HCT116 (cell line): Measurements from ENCODE around the gene DNM2. TPM values are rescaled to one million over a fixed set of nuclear protein-coding genes. Genes with fewer than 3 reads are reported as not detected.

ENCODE experiments used
- ATAC-seq: fragments of 200-7000 bp; cut with Tn5 transposase; 2 replicates; pipeline ENCODE4 v1.9.1; 2020; ENCODE audit warnings: mild to moderate bottlenecking, moderate library complexity
- BruUV-seq: library from RNA; stranded (reverse); fragments of 400-500 nt; replicated peaks from 2 replicates; lab custom pipeline; 2021; lab: Mats Ljungman, UMichigan
- CTCF ChIA-PET: fragments of 300-600 bp; sonication (Branson Sonifier 250); formaldehyde crosslinking; loops from one replicate; lab custom pipeline; 2021; ENCODE audit warnings: antibody characterized with exemption; lab: Charles Lee
- POLR2A ChIA-PET: fragments of 300-600, 350-600 bp; sonication (Branson Sonifier 250); formaldehyde crosslinking; loops from one replicate; lab custom pipeline; 2021; ENCODE audit warnings: antibody characterized with exemption; lab: Charles Lee
- RAD21 ChIA-PET, 2 experiments: fragments of 300-600 bp; sonication (Branson Sonifier 250); formaldehyde crosslinking; loops; one replicate each; lab custom pipeline; 2023; ENCODE audit warnings: low total read pairs in 2 of 2; ENCODE audit not compliant: uncharacterized antibody in 2 of 2, unreplicated experiment in 2 of 2, low non-redundant PET in 1 of 2; lab: Charles Lee
- DNase-seq: peaks from one replicate; pipeline ENCODE4 v3.0.0-alpha.2; 2010; ENCODE audit warnings: low read depth, low spot score
- H2AFZ ChIP-seq: fragments of 200-600 bp; shearing (Covaris generic), sonication (generic); 2 replicates; pipeline ENCODE4 v1.6.1; 2017; ENCODE audit warnings: low read depth, mixed run types, mixed read lengths, antibody characterized with exemption, low read length; ENCODE audit not compliant: poor library complexity, severe bottlenecking
- H3K27ac ChIP-seq: 2 replicates; pipeline ENCODE4 v1.5.1; 2012; ENCODE audit warnings: low read depth, low read length
- H3K27me3 ChIP-seq: fragments of 200-600 bp; sonication (generic); 2 replicates; pipeline ENCODE4 v1.6.1; 2016; ENCODE audit warnings: mixed run types, low read length, mixed read lengths; ENCODE audit not compliant: insufficient read depth
- H3K36me3 ChIP-seq, 2 experiments: fragments of 200-500 bp in 1 of 2; fragments of 200-600 bp in 1 of 2; sonication (Bioruptor generic) in 1 of 2; sonication (generic) in 1 of 2; 2 replicates each; pipeline versions ENCODE4 v1.5.1 to v1.6.1; 2014 to 2016; ENCODE audit warnings: low read length in 2 of 2, inconsistent platforms in 1 of 2, mixed read lengths in 1 of 2, mixed run types in 1 of 2; ENCODE audit not compliant: insufficient read depth in 2 of 2, control insufficient read depth in 1 of 2
- H3K4me1 ChIP-seq, 2 experiments: fragments of 200-600 bp in 1 of 2; sonication (generic) in 1 of 2; 2 replicates each; pipeline versions ENCODE4 v1.5.1 to v1.6.1; 2012 to 2017; ENCODE audit warnings: low read length in 2 of 2, inconsistent platforms in 1 of 2, mild to moderate bottlenecking in 1 of 2, mixed read lengths in 1 of 2, mixed run types in 1 of 2, moderate library complexity in 1 of 2; ENCODE audit not compliant: insufficient read depth in 2 of 2, control insufficient read depth in 1 of 2
- H3K4me2 ChIP-seq: fragments of 200-600 bp; sonication (generic); 2 replicates; pipeline ENCODE4 v1.6.1; 2017; ENCODE audit warnings: mixed run types, low read length, mixed read lengths
- H3K4me3 ChIP-seq, 2 experiments: fragments of 200-600 bp in 1 of 2; sonication (generic) in 1 of 2; replicated peaks in 1 of 2; 2 replicates each; pipeline ENCODE4 v1.5.1; 2011 to 2016; ENCODE audit warnings: low read length in 2 of 2, control low read depth in 1 of 2, low read depth in 1 of 2, mild to moderate bottlenecking in 1 of 2, mixed read lengths in 1 of 2, mixed run types in 1 of 2
- H3K79me2 ChIP-seq: fragments of 200-600 bp; sonication (generic); 2 replicates; pipeline ENCODE4 v1.6.1; 2017; ENCODE audit warnings: mild to moderate bottlenecking, mixed run types, low read length, moderate library complexity, mixed read lengths; ENCODE audit not compliant: insufficient read depth
- H3K9ac ChIP-seq: fragments of 200-600 bp; sonication (generic); 2 replicates; pipeline ENCODE4 v1.6.1; 2016; ENCODE audit warnings: low read length, mixed read lengths
- H3K9me2 ChIP-seq: fragments of 200-600 bp; sonication (generic), shearing (Covaris generic); 2 replicates; pipeline ENCODE4 v1.6.1; 2017; ENCODE audit warnings: mixed run types, mild to moderate bottlenecking, moderate library complexity; ENCODE audit not compliant: insufficient read depth
- H3K9me3 ChIP-seq, 2 experiments: fragments of 200-500 bp in 1 of 2; fragments of 200-600 bp in 1 of 2; sonication (Bioruptor generic) in 1 of 2; sonication (generic) in 1 of 2; 2 replicates each; pipeline ENCODE4 v1.6.1; 2014 to 2017; ENCODE audit warnings: low read length in 2 of 2, mixed read lengths in 2 of 2, inconsistent platforms in 1 of 2, low read depth in 1 of 2, mild to moderate bottlenecking in 1 of 2, mixed run types in 1 of 2, moderate library complexity in 1 of 2; ENCODE audit not compliant: control insufficient read depth in 1 of 2, insufficient read depth in 1 of 2
- H4K20me1 ChIP-seq: fragments of 200-600 bp; sonication (generic), shearing (Covaris generic); 2 replicates; pipeline ENCODE4 v1.6.1; 2017; ENCODE audit warnings: mixed run types, mild to moderate bottlenecking, moderate library complexity; ENCODE audit not compliant: insufficient read depth
- ATF3 ChIP-seq: IDR thresholded peaks from 2 replicates; pipeline ENCODE4 v1.6.1; 2012
- CBX3 ChIP-seq: IDR thresholded peaks from 2 replicates; pipeline ENCODE4 v1.6.1; 2012; ENCODE audit warnings: low read depth
- CEBPB ChIP-seq: IDR thresholded peaks from 2 replicates; pipeline ENCODE4 v1.6.1; 2012; ENCODE audit warnings: low read depth
- CTCF ChIP-seq, 3 experiments: fragments of 200-600 bp in 1 of 3; sonication (generic) in 1 of 3; IDR thresholded peaks in 2 of 3; conservative IDR thresholded peaks in 1 of 3; 2 replicates each; pipeline ENCODE4 v1.5.1; 2012 to 2017; ENCODE audit warnings: low read depth in 2 of 3, low read length in 2 of 3, antibody characterized with exemption in 1 of 3, borderline replicate concordance in 1 of 3, control low read depth in 1 of 3, mild to moderate bottlenecking in 1 of 3, mixed read lengths in 1 of 3, mixed run types in 1 of 3, moderate library complexity in 1 of 3; ENCODE audit not compliant: insufficient read depth in 1 of 3
- EGR1 ChIP-seq: IDR thresholded peaks from 2 replicates; pipeline ENCODE4 v1.6.1; 2012; ENCODE audit warnings: low read depth
- ELF1 ChIP-seq: IDR thresholded peaks from 2 replicates; pipeline ENCODE4 v1.6.1; 2012; ENCODE audit warnings: low read depth, borderline replicate concordance
- EZH2 ChIP-seq: fragments of 200-600 bp; sonication (generic); IDR thresholded peaks from 2 replicates; pipeline ENCODE4 v1.6.1; 2017; ENCODE audit warnings: antibody characterized with exemption, mixed run types
- EZH2phosphoT487 ChIP-seq: fragments of 200-600 bp; IDR thresholded peaks from 2 replicates; pipeline ENCODE4 v1.6.1; 2018; ENCODE audit warnings: antibody characterized with exemption, borderline replicate concordance
- FOSL1 ChIP-seq: IDR thresholded peaks from 2 replicates; pipeline ENCODE4 v1.6.1; 2012; ENCODE audit warnings: low read depth
- POLR2A ChIP-seq: IDR thresholded peaks from 2 replicates; pipeline ENCODE4 v1.7.0; 2011; ENCODE audit warnings: borderline replicate concordance; ENCODE audit not compliant: insufficient read depth, insufficient read length; ENCODE audit errors: extremely low read depth
- POLR2AphosphoS5 ChIP-seq: IDR thresholded peaks from 2 replicates; pipeline ENCODE4 v1.6.1; 2011; ENCODE audit warnings: mild to moderate bottlenecking, low read depth, low read length, moderate library complexity
- RAD21 ChIP-seq: IDR thresholded peaks from 2 replicates; pipeline ENCODE4 v1.6.1; 2012; ENCODE audit warnings: low read depth, mild to moderate bottlenecking
- TCF7L2 ChIP-seq: IDR thresholded peaks from 2 replicates; pipeline ENCODE4 v1.7.0; 2011; ENCODE audit warnings: borderline replicate concordance, inconsistent platforms; ENCODE audit not compliant: insufficient read depth, insufficient read length; ENCODE audit errors: extremely low read depth
- YY1 ChIP-seq: IDR thresholded peaks from 2 replicates; pipeline ENCODE4 v1.6.1; 2011; ENCODE audit warnings: low read length, low read depth, moderate library complexity, mild to moderate bottlenecking; ENCODE audit not compliant: insufficient replicate concordance; ENCODE audit errors: extremely low read depth
- ZBTB33 ChIP-seq: IDR thresholded peaks from 2 replicates; pipeline ENCODE4 v1.6.1; 2011; ENCODE audit warnings: mild to moderate bottlenecking, low read length, moderate library complexity; ENCODE audit not compliant: insufficient replicate concordance; ENCODE audit errors: extremely low read depth
- ZFX ChIP-seq: fragments of 450-650 bp; IDR thresholded peaks from 2 replicates; pipeline ENCODE4 v1.6.1; 2017
- ZNF274 ChIP-seq: fragments of 200-500 bp; sonication (Bioruptor generic); IDR thresholded peaks from 2 replicates; pipeline ENCODE4 v1.6.1; 2014; ENCODE audit warnings: mild to moderate bottlenecking, low read depth, low read length, inconsistent platforms
- intact Hi-C: fragments of 100-400 bp; cut with micrococcal nuclease; formaldehyde crosslinking; loops from 2 replicates; pipeline ENCODE4 v1.10.0; 2022
- total RNA-seq: library from RNA; stranded (reverse); gene quantifications from one replicate; pipeline ENCODE4 v1.2.1, GENCODE V29; 2021; ENCODE audit not compliant: unreplicated experiment

DNM2 gene
- total RNA-seq, 1 experiment from 2014 or later: 183 TPM

DNA sequence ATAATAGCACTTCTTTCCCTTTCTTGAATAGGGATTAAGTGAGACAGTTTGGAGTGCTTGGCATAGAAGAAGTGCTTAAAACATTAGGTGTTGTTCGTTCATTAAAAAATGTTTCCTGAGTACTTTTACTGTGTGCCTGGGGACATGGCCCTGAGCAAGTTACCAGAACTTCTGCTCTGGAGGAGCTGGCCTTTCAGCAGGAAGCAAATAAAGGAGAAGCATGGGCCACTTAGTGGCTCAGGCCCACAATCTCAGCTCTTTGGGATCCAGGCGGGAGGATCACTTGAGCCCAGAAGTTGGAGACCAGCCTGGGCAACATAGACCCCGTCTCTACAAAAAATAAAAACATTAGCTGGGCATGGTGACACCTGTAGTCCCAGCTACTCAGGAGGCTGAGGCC is 5.7 kb downstream of the DNM2 start:
- no peak overlapping the region for H3K9ac ChIP-seq
- ChIA-PET POLR2A (no interaction called here), CTCF (no interaction called here), RAD21 (interaction anchor here in 1 of 2 experiments (0.7 kb wide), 1 partner anchor 140 kb away, joined by 3 read pairs; no protein-coding TSS in a partner anchor)
- peaks cover 99% of the 10 kb centered on the region for H3K79me2 ChIP-seq
- TF ChIP-seq POLR2A (no peak), EZH2phosphoT487 (no peak), POLR2AphosphoS5 (no peak), YY1 (no peak), EZH2 (no peak), CBX3 (no peak), CTCF (IDR thresholded peaks at IDR 0.05 in 2 of 3, conservative IDR thresholded peaks at IDR 0.05 in 1 of 3; ENCODE audit: borderline replicate concordance in 1 of 3, insufficient read depth in 1 of 3, low read depth in 2 of 3, low read length in 2 of 3) (no peak), TCF7L2 (no peak), ATF3 (no peak), EGR1 (no peak), ZFX (no peak), ZNF274 (no peak), ZBTB33 (no peak), ELF1 (no peak), RAD21 (no peak), FOSL1 (no peak), CEBPB (no peak)
- no peak for DNase-seq
- intact Hi-C loops: no loop called here
- peaks cover 2 to 3% of the 10 kb centered on the region in 2 experiments; a peak in 3 of 4 replicates for H3K36me3 ChIP-seq
- no peak overlapping the region for H2AFZ ChIP-seq
- peaks cover 7 to 11% of the 10 kb centered on the region in 2 experiments; a peak in 3 of 4 replicates for H3K4me1 ChIP-seq
- H3K9me3 ChIP-seq: no peaks in the 10 kb centered on the region
- no peaks in the 10 kb centered on the region for H3K9me2 ChIP-seq
- H3K4me3 ChIP-seq: no peak overlapping the region
- no TSS peak for BruUV-seq
- peaks cover 4% of the 10 kb centered on the region; the same call in 1 of the 2 replicates for H4K20me1 ChIP-seq
- no peak overlapping the region for H3K4me2 ChIP-seq
- no peak overlapping the region for H3K27ac ChIP-seq
- ATAC-seq: no peak
- H3K27me3 ChIP-seq: no peaks in the 10 kb centered on the region
